GM18867 (cell line): ENCODE data around the gene TACR1.
"Not testable (repeated sequence)": the region's sequence is repeated elsewhere in the genome, so short reads cannot be mapped to it uniquely, and the experiment has no call there.

Experiments
- ATAC-seq: cut with Tn5 transposase; IDR thresholded peaks from one replicate; pipeline ENCODE4 v1.9.1; 2021; ENCODE audit warnings: mild to moderate bottlenecking, moderate library complexity; ENCODE audit not compliant: unreplicated experiment

TACR1 gene

DNA sequence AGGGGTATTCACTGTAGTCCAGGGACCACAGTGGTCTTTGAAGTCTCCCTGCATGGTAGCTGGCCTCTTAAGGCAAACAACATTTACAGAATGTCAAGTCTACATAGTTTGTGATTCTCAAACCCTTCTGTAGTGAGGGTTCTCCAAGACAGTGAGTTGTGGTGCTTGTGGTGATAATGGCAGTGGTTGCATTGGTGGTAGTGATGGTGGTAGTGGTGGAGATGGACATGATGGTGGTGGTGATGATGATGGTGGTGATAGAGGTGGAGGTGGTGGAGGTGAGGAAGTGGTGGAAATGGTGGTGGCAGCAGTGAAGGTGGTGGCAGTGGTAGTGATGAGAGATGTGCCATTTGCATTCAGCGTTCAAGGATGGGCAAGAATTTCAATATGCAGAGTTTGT is 104.9 kb downstream of the TACR1 start:
- ATAC-seq = no peak

GRCh38 chr2:75090770-75091515 is 108.4 kb downstream of the TACR1 start:
- no peak for ATAC-seq

DNA sequence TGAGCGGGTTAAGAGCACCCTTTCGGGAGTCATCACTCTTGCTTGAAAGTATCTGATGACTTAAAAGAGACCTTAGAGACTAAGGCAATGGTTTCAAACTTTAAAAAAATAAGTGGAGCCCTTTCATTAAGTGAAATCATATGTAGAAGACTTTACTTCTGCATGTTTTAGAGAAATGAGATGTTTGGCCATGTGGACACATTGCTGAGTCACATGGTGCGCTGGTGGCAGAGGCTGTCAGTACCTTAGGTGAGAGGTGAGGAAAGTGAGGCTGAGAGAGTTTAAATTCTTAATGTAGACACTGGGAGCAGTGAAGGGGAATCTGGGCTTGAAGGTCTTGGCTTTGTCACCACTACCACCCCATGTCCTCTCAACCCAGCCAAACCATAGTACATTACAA is 109.8 kb downstream of the TACR1 start:
- no peak for ATAC-seq

GRCh38 chr2:75088791-75089190 is 110.5 kb downstream of the TACR1 start:
- ATAC-seq = no peak

- ATAC-seq = no peak
Measured at GRCh38 chr2:75087736-75088135, 111.6 kb downstream of the TACR1 start.

DNA sequence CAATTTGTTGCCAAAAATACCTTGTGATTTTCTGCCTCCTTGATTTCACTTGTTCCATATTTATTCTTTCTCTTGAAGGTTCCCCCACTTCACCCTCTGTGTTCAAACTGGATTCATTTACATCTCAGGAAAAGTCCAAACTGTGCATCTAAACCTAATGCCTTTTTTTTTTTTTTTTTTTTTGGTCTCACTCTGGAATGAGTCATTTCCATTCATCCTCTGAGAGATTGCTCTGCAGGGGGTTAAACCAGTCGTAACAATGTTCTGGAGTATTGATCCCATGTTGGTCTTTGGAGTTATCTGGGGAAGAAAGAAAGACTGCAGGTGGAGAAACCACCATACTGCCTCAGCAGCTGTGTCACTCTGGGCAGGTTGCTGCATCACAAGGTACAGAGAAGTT is 119.7 kb downstream of the TACR1 start:
- ATAC-seq = no peak

DNA sequence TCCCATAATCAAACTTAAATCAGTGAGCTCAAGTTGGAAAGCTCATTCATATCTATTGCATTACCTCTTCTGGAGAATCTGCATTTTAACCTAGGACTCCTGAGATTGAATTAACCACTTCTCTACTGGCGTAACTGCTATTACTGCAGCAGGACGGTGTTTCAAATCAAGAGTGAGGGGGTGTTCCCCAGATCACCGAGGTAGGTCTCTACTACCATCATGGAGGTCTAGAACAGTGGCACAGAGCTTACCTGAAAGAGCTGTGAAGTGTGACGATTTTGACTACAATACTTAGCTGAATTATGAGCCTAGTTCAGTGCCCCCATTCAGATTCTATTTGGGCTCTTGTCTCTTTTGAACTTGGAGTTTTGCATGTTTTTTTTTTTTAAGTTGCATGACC is 121.4 kb downstream of the TACR1 start:
- no peak for ATAC-seq

DNA sequence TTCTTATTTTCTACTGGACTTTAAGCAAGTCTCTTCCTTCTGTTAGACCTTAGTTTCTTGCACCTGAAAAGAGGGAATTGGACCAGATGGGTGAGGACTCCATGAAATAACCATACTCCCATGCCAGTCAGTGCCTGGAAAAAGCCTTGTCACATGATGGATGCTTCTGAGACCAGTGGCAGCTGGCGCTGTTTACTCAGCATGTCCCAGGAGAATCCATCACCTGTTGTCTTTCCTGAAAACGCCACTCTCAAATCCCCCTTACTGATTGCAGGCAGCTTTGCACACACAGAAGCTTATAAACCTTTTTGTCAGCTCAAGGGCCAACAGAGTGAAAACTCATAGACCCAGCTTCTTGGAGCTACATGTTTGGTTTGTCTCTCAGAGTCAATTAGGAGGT is 123.2 kb downstream of the TACR1 start:
- no peak for ATAC-seq

GRCh38 chr2:75074708-75075107 is 124.6 kb downstream of the TACR1 start:
- no peak for ATAC-seq

DNA sequence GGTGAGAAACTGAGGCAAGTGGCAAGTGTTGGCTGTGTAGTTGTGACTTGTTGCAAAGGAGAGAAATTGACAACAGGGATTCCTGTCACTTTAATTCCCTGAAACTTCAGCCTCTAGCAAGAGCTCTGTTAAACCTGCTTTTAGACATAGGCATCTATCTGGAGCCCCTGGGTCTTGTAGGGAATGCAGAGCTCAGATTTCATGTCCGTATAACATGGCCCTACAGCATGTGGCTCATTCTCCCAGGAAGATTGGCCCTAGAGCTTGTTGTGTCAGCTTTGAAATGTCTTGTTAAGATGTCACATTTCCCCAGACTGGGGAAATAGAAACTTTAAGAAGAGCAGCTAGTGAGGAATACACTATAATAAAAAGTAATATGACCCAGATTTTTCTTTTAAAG is 125.1 kb downstream of the TACR1 start:
- no peak for ATAC-seq

DNA sequence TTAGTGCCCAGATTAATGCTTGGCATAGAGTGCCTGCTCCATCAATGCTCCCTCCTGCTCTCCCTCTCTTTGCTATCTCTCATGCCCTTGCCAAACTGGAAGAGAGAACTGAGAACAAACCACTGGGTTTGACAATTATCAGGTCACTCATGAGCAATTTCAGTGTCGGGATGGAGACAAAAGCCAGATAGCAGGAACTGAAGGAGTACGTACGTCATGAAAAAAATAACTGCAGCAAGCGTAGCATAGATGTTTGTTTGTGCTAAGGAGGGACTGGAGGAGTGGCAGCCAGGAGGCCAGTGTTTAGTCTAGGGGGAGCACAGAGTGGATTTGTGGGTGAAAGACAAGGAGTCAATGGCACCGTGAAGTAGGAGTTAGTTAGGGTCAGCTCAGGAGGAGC is 127.6 kb downstream of the TACR1 start:
- no peak for ATAC-seq

DNA sequence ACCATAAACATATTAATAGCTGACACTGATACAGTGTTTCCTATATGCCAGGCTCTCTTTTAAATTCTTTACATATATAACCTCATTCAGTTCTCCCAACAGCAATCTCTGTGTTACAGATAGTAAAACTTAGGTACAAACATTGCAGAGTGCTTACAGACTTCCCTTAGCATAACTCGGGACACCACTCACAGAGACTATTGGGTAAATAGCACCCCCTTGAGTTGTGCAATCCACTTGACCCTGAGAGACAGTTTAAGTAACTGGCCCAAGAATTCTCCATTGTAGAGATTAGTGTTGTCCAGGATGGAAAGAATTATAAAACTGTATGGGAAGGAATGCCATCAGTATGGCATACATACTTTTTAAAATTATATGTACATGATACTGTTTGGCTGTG is 130.8 kb downstream of the TACR1 start:
- ATAC-seq = no peak

DNA sequence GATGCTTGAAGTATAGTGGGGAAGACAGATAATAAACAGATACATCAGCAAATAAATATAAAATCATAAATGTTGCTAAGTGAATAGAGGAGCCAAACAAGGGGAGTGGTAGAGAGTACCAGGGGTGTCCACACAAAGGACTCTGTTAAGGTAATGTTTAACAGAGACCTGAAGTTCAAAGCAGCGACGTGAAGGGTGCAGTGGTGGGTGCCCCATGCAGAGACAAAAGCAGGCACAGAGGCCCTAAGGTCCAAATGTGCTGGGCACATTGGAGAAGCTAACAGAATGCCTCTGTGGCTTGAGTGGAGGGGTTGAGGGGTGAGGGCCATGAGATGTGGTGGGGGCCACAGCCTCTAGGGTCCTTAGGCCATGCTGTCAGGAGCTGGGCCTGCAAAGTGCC is 131.8 kb downstream of the TACR1 start:
- no peak for ATAC-seq

GRCh38 chr2:75066121-75066902 is 133.0 kb downstream of the TACR1 start:
- ATAC-seq = no peak

DNA sequence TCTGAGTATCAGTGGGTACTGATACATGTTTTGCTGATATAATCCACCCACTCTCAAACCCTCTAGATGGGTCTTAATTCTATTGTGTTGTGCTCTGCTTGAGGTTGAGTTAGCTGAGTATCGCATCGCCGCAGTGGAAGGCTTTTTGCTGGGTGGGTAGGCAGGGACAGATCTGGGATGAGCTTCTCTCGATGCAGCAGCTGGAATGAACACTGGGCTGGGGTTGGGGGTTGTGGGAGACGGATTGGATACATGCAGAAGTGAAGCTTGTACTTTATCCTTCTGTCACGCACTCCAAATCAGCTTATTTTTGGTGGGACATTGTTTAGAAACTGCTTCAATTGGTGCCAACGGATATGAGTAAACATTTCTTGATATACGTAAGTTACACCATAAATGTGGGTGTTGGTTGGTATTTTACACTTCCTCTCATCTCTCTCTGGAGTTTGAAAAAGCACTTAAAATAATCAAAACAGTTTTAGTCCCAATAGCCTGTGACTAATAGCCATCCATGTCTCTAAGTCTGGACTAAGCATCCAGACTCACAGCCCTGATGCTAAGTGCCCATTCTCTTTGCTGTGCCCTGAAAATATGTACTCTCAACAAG is 133.8 kb downstream of the TACR1 start:
- no peak for ATAC-seq

- peak; percentile 80 for ATAC-seq
Measured at GRCh38 chr2:75064691-75065396, 134.5 kb downstream of the TACR1 start.

DNA sequence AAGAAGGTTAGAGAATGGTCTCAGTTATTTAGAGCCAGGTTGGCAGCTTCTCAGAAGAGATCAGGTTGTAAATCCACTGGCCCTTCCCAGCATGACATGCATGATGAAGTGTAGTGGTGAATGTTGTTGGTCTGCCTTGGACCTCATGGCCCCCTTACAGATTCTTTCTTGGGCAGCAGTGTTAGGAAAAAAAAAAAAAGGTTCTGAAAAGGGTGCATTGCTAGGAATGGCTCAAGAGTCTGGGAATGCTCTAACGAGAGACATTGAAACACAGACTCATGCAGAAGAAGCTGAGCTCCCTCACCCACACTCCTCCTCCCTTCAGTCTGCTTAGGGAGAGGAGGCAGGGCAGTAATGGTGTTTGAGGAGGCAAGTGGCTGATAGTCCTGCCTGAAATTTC is 135.4 kb downstream of the TACR1 start:
- ATAC-seq = no peak

GRCh38 chr2:75058427-75058826 is 140.9 kb downstream of the TACR1 start:
- ATAC-seq = no peak

GRCh38 chr2:75057150-75057549 is 142.2 kb downstream of the TACR1 start:
- ATAC-seq = not testable (repeated sequence)

DNA sequence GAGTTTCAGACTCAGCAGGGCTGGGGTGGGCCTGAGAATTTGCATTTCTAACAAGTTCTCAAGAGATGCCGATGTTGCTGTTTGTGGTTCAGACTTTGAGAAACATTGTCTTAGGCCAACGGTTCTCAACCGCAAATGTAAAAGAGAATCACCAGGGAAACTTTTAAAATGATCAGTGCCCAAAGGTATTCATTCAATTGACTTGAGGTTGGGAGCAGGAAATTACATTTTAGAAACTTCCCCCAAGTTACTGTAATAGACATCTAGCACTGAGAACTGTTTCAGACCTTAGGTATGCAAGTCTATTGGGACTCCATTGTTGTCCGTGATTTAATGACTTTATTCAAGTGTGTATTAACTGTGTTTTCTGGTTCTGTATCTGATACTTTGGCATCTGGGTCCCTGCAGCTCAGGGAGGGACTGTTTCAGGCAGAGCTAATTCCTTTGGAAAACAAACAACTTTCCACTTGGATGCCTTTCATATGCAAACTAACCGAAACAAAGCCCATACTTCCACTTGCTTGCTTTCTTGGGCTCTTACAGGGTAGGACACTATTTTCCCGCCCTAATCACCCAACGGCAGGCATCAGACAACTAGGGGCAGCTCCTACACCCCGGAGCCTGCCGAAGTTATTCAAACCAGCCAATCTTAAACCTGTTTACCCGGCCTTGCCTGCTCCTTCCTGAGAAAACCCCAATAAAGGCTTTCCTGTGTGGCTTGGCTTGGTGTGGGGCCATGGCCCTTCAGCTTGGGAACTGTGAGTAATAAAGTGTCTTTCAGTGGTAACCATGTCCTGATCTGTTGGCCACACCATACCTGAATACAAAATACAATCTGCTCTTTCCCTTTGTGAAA is 143.3 kb downstream of the TACR1 start:
- peak; percentile 49 for ATAC-seq
